HepG2 (cell line): Measurements from ENCODE around the gene SOX12. TPM values are rescaled to one million over a fixed set of nuclear protein-coding genes. Genes with fewer than 3 reads are reported as not detected.

Source experiments
- BRCA1 ChIP-seq: sonication (generic); formaldehyde crosslinking; IDR thresholded peaks from 2 replicates; pipeline ENCODE4 v1.4.0; 2020; ENCODE audit warnings: missing genetic modification reagents
- ETS1 ChIP-seq: sonication (generic); formaldehyde crosslinking; IDR thresholded peaks from 2 replicates; pipeline ENCODE4 v1.4.0; 2020; ENCODE audit warnings: missing genetic modification reagents
- HNF1B ChIP-seq: sonication (generic); formaldehyde crosslinking; IDR thresholded peaks from 2 replicates; pipeline ENCODE4 v1.5.1; 2020; ENCODE audit warnings: mild to moderate bottlenecking, moderate library complexity, missing genetic modification reagents
- JDP2 ChIP-seq: sonication (generic); formaldehyde crosslinking; IDR thresholded peaks from 2 replicates; pipeline ENCODE4 v1.8.1; 2022; ENCODE audit warnings: missing genetic modification reagents, borderline replicate concordance
- KAT7 ChIP-seq: IDR thresholded peaks from 2 replicates; pipeline ENCODE4 v1.6.1; 2018; ENCODE audit warnings: borderline replicate concordance, missing compliant biosample characterization
- KLF11 ChIP-seq: IDR thresholded peaks from 2 replicates; pipeline ENCODE4 v1.6.1; 2016; ENCODE audit warnings: missing compliant biosample characterization
- KLF9 ChIP-seq: IDR thresholded peaks from 2 replicates; pipeline ENCODE4 v1.6.1; 2016; ENCODE audit warnings: low read depth
- MYPOP ChIP-seq: sonication (generic); formaldehyde crosslinking; IDR thresholded peaks from 2 replicates; pipeline ENCODE4 v1.8.1; 2023; ENCODE audit warnings: mild to moderate bottlenecking, moderate library complexity, missing genetic modification reagents
- ONECUT2 ChIP-seq: sonication (generic); formaldehyde crosslinking; IDR thresholded peaks from 2 replicates; pipeline ENCODE4 v1.4.0; 2020; ENCODE audit warnings: missing genetic modification reagents
- TBX2 ChIP-seq: sonication (generic); formaldehyde crosslinking; IDR thresholded peaks from 2 replicates; pipeline ENCODE4 v1.5.0; 2020; ENCODE audit warnings: missing genetic modification reagents, mild to moderate bottlenecking, borderline replicate concordance
- ZBTB2 ChIP-seq: sonication (generic); formaldehyde crosslinking; IDR thresholded peaks from 2 replicates; pipeline ENCODE4 v1.8.0; 2022; ENCODE audit warnings: low read depth, missing genetic modification reagents
- ZFP62 ChIP-seq: sonication (generic); formaldehyde crosslinking; IDR thresholded peaks from 2 replicates; pipeline ENCODE4 v1.4.0; 2020; ENCODE audit warnings: missing genetic modification reagents
- ZFX ChIP-seq: sonication (generic); formaldehyde crosslinking; IDR thresholded peaks from 2 replicates; pipeline ENCODE4 v1.4.0; 2020; ENCODE audit warnings: mild to moderate bottlenecking, low read depth, missing genetic modification reagents, moderate library complexity
- ZNF292 ChIP-seq: sonication (generic); formaldehyde crosslinking; IDR thresholded peaks from 2 replicates; pipeline ENCODE4 v1.8.1; 2022; ENCODE audit warnings: mild to moderate bottlenecking, low read depth, missing genetic modification reagents, borderline replicate concordance
- ZNF30 ChIP-seq: sonication (generic); formaldehyde crosslinking; IDR thresholded peaks from 2 replicates; pipeline ENCODE4 v1.5.0; 2020; ENCODE audit warnings: mild to moderate bottlenecking, missing genetic modification reagents
- ZNF841 ChIP-seq: sonication (generic); formaldehyde crosslinking; IDR thresholded peaks from 2 replicates; pipeline ENCODE4 v1.8.1; 2023; ENCODE audit warnings: missing genetic modification reagents, borderline replicate concordance
- polyA plus RNA-seq, 8 experiments: library from polyadenylated mRNA; depleted of rRNA in 3 of 8; stranded (reverse) in 7 of 8; unstranded in 1 of 8; fragments of >200 nt; fragmentation: Illumina TruSeq in 4 of 8; extraction: Trizol in 4 of 8; gene quantifications; 2 replicates each; pipeline versions ENCODE4 v1.2.1 to v1.2.3, GENCODE V29; 2011 to 2016; ENCODE audit warnings: low read depth in 4 of 8, missing spikeins in 1 of 8, mixed read lengths in 1 of 8; ENCODE audit not compliant: insufficient read depth in 1 of 8
- total RNA-seq, 5 experiments: library from RNA; depleted of rRNA; stranded (reverse); fragments of >200 nt; fragmentation: Illumina TruSeq; extraction: Trizol; gene quantifications; 2 replicates each; pipeline ENCODE4 v1.2.3, GENCODE V29; 2016; ENCODE audit warnings: low read depth in 1 of 5
- TF ChIP-seq, protein P1 (sequence below): IDR thresholded peaks from 2 replicates; pipeline ENCODE4 v1.6.1; 2012; ENCODE audit warnings: inconsistent platforms
- TF ChIP-seq, protein P2 (sequence below): sonication (generic); formaldehyde crosslinking; IDR thresholded peaks from 2 replicates; pipeline ENCODE4 v1.4.0; 2020; ENCODE audit warnings: low read depth, missing genetic modification reagents
- TF ChIP-seq, protein P3 (sequence below): IDR thresholded peaks from 2 replicates; pipeline ENCODE4 v1.6.1; 2016; ENCODE audit warnings: missing genetic modification reagents, missing compliant biosample characterization

The SOX12 gene
- total and polyA plus RNA-seq, 2 of the 13 experiments (the other 11 are each of a cell fraction or from before 2014, with no cell fraction given), result 10.0 to 18.7 TPM

- peak; percentile 71; the same call in 1 of the 2 replicates for TF ChIP-seq HNF1B
- no peak for TF ChIP-seq KLF11
- peak; percentile 32; the same call in 1 of the 2 replicates for TF ChIP-seq TBX2
- TF ChIP-seq MYPOP (CRISPR knock-in tag), result 0 out of 2 replicates have a peak, but pooled peaks have one; percentile 41
- TF ChIP-seq, protein P1, sequence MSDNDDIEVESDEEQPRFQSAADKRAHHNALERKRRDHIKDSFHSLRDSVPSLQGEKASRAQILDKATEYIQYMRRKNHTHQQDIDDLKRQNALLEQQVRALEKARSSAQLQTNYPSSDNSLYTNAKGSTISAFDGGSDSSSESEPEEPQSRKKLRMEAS, result peak; percentile 46; the same call in 1 of the 2 replicates
- TF ChIP-seq ZNF30 (CRISPR knock-in tag), result no peak
- TF ChIP-seq JDP2 (CRISPR knock-in tag), result no peak; the same call in 1 of the 2 replicates
- TF ChIP-seq ZNF841 (CRISPR knock-in tag), result 0 out of 2 replicates have a peak, but pooled peaks have one; percentile 7
- peak; percentile 88 for TF ChIP-seq ZBTB2
- TF ChIP-seq BRCA1 (CRISPR knock-in tag), result no peak
- TF ChIP-seq ZFX (CRISPR knock-in tag), result peak; percentile 81
- TF ChIP-seq ZFP62 (CRISPR knock-in tag), result no peak
- no peak for TF ChIP-seq KAT7
- TF ChIP-seq ETS1 (CRISPR knock-in tag), result peak; percentile 7; the same call in 1 of the 2 replicates
- peak; percentile 59 for TF ChIP-seq KLF9
- no peak for TF ChIP-seq ZNF292
- TF ChIP-seq ONECUT2 (CRISPR knock-in tag), result no peak
- TF ChIP-seq, protein P2, sequence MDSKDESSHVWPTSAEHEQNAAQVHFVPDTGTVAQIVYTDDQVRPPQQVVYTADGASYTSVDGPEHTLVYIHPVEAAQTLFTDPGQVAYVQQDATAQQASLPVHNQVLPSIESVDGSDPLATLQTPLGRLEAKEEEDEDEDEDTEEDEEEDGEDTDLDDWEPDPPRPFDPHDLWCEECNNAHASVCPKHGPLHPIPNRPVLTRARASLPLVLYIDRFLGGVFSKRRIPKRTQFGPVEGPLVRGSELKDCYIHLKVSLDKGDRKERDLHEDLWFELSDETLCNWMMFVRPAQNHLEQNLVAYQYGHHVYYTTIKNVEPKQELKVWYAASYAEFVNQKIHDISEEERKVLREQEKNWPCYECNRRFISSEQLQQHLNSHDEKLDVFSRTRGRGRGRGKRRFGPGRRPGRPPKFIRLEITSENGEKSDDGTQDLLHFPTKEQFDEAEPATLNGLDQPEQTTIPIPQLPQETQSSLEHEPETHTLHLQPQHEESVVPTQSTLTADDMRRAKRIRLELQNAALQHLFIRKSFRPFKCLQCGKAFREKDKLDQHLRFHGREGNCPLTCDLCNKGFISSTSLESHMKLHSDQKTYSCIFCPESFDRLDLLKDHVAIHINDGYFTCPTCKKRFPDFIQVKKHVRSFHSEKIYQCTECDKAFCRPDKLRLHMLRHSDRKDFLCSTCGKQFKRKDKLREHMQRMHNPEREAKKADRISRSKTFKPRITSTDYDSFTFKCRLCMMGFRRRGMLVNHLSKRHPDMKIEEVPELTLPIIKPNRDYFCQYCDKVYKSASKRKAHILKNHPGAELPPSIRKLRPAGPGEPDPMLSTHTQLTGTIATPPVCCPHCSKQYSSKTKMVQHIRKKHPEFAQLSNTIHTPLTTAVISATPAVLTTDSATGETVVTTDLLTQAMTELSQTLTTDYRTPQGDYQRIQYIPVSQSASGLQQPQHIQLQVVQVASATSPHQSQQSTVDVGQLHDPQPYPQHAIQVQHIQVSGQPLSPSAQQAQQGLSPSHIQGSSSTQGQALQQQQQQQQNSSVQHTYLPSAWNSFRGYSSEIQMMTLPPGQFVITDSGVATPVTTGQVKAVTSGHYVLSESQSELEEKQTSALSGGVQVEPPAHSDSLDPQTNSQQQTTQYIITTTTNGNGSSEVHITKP (CRISPR knock-in tag), result peak; percentile 32; the same call in 1 of the 2 replicates
- TF ChIP-seq, protein P3, sequence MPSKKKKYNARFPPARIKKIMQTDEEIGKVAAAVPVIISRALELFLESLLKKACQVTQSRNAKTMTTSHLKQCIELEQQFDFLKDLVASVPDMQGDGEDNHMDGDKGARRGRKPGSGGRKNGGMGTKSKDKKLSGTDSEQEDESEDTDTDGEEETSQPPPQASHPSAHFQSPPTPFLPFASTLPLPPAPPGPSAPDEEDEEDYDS (CRISPR knock-in tag), result peak; percentile 92
Measured at GRCh38 chr20:325045-325888, at the start of gene SOX12 (continued).
